Stomach (tissue), 4 donors: ENCODE results near the gene SPTBN2.

ENCODE experiments used
- CTCF ChIP-seq, 7 experiments: fragments of 450-650 bp in 4 of 7; fragments of 200-600 bp in 3 of 7; sonication (generic) in 3 of 7; IDR thresholded peaks; one replicate each; pipeline ENCODE4 v1.5.1; 2016 to 2019; ENCODE audit warnings: antibody characterized with exemption in 7 of 7, control low read depth in 2 of 7, mild to moderate bottlenecking in 1 of 7
- EP300 ChIP-seq: sonication (generic); formaldehyde crosslinking; IDR thresholded peaks from one replicate; pipeline ENCODE4 v1.6.1; 2017; ENCODE audit warnings: antibody characterized with exemption
- POLR2A ChIP-seq, 4 donors: fragments of 450-650 bp; IDR thresholded peaks; one replicate each; pipeline ENCODE4 v1.6.1; 2016; ENCODE audit warnings: antibody characterized with exemption in 4 of 4, control low read depth in 2 of 4, mild to moderate bottlenecking in 1 of 4, moderate library complexity in 1 of 4

- TF ChIP-seq EP300, result no peak
- no peak for TF ChIP-seq CTCF (IDR thresholded peaks at IDR 0.05)
- TF ChIP-seq POLR2A (IDR thresholded peaks at IDR 0.05), result no peak
Measured at GRCh38 chr11:66686801-66687750, 41.9 kb downstream of the SPTBN2 start.
